Heart left ventricle (tissue), 13 donors: Measurements from ENCODE around the gene USP22.

ENCODE experiments used
- CTCF ChIP-seq, 12 donors: fragments of 200-600 bp; sonication (generic) in 4 of 12; IDR thresholded peaks; one replicate each; pipeline versions ENCODE4 v1.5.0 to v1.8.0; 2018 to 2022; ENCODE audit warnings: antibody characterized with exemption in 12 of 12, mild to moderate bottlenecking in 5 of 12
- POLR2A ChIP-seq, 2 donors: fragments of 450-650 bp; IDR thresholded peaks; one replicate each; pipeline ENCODE4 v1.6.1; 2017; ENCODE audit warnings: antibody characterized with exemption in 2 of 2, mild to moderate bottlenecking in 2 of 2, moderate library complexity in 2 of 2
- donor health status: ischemic (EF 13 %, LVEDD 7.1; RV severe dilation, severe dysfunction).
- donor health status: DM: no; HTN: yes; CAD: no.
- donor health status: DM: no; HTN: no; CAD: no.
- donor health status: ischemic (EF 25% LVEDD 6.9; RV normal size, moderate dysfunction).
- donor health status: ischemic (EF 25% LVEDD 5.7; RV mildly dilated, moderate dysfunction).
- donor health status: ischemic (EF 35%, LVEDD 5.7; RV mildly dilated, moderate dysfunction).
- donor health status: nonischemic (EF 11% LVEDD 7.7; RV severe dilation, severe dysfunction).
- donor health status: DM: yes; HTN: yes; CAD: no.
- donor health status: PGD.
- donor health status: ischemic (EF 29% LVEDD 5.4; RV normal size, mild dysfunction).
- donor health status: nonischemic (EF 23%, LVEDD 6.1; RV moderate dilation, normal function).

- TF ChIP-seq CTCF (IDR thresholded peaks at IDR 0.05), result no peak
- TF ChIP-seq POLR2A (IDR thresholded peaks at IDR 0.05), result no peak
Measured at GRCh38 chr17:21014498-21014897, 28.3 kb downstream of the USP22 start.
